8988T (cell line): Measurements from ENCODE around the gene ANK2.
"Not testable (repeated sequence)": the region's sequence is repeated elsewhere in the genome, so short reads cannot be mapped to it uniquely, and the experiment has no call there.

Experiments
- DNase-seq: peaks from one replicate; pipeline ENCODE4 v3.0.0; 2011

ANK2 gene

DNA sequence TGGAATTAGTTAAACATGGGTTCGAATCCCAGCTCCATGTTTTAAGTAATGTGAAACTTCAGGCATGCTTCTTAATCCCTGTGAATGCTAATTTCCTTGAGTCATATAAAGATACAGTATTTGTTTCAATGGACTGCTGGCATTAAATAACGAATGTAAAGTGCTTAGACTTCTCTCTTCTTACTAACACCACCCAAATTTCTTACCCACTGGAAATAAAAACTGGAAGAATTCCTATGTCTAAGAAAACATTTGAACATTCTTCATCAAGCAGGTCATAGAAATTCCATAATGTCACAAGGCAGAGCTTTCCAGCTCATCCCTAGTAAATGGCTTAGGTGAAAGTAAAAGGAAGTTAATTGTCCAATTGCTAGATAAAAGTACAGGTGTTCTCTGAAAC lies 172.5 kb downstream of the ANK2 start:
- no peak for DNase-seq

DNA sequence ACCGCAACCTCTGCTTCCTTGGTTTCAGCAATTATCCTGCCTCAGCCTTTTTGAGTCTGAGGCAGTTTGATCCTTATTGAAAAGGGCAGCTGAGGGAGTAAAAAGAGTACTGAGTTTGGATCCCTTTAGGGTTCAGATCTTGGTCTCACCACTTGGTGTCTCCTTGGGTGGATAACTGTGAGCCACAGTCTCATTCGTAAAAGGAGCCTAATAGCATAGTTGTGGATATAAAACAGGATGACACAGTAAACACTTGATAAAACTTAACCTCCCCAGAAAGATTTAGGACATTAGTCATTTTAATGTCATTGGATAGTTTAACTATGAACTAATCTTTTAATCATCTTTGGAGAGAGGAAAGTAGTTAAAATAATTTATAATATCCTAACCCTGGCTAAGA lies 173.0 kb downstream of the ANK2 start:
- DNase-seq, result no peak

DNA sequence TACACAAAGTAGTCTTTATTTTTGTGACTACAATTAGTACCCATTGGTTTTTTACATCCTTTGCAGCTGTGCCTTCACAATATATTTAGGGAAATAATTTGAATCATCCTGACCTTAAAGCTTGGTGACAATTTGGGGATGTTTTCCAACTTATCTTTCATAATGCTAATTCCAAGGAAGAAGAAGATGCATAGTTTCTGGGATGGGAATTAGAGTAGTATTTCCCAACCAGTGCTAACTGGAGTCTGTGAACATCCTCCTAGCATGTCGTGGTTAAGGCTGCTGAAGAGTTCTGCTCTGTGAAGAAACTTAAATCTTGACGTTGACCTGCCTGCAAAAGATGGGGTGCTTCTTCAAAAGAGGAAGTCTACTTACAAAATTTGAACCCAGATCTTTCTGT lies 173.5 kb downstream of the ANK2 start:
- no peak for DNase-seq

DNA sequence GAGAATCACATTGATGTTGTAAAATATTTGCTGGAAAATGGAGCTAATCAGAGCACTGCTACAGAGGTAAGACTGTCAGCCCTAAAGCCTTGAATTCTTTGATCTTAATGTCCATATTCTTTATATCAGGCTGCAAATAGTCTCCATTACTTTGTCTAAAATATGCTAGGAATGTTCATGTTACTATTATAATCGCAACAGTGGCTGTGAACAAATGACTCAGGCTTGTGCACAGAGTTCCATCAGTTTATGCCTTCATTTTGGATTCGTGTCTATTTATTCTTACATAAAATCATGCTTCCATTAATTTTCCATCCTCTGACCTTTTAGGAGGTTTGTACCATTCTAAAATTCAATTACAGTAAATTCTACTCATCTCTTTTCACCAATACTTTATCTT lies 182.7 kb downstream of the ANK2 start:
- no peak for DNase-seq

DNA sequence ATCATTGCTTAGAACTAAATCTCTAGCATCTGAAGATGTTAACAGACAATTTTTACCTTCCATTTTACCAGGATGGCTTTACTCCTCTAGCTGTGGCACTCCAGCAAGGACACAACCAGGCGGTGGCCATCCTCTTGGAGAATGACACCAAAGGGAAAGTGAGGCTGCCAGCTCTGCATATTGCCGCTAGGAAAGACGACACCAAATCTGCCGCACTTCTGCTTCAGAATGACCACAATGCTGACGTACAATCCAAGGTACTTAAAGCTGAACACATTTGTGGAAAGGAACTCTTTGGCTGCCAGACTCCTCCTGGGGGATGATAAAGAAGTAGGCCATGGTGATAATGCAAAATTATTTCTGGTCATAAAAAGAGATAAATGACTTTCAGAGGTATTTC lies 187.5 kb downstream of the ANK2 start:
- no peak for DNase-seq

DNA sequence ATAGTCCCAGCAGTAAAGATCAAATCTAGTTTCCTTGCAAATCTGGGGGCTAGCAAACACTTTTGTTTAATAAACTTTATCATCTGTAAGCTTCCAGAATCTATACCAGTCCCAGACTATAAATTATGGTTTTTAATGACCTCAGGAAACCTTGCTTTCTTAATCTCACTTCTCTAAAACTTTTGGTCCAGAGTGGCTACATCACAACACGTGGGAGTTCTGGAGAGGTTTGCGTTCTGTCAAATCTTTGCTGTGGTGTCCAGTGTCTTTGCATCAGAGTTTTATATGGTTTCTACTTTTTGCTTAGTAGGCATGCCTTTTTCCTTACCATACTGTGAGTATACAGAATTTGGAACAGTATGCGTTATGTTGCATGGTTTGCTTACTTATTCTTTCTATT lies 193.9 kb downstream of the ANK2 start:
- DNase-seq, result no peak

DNA sequence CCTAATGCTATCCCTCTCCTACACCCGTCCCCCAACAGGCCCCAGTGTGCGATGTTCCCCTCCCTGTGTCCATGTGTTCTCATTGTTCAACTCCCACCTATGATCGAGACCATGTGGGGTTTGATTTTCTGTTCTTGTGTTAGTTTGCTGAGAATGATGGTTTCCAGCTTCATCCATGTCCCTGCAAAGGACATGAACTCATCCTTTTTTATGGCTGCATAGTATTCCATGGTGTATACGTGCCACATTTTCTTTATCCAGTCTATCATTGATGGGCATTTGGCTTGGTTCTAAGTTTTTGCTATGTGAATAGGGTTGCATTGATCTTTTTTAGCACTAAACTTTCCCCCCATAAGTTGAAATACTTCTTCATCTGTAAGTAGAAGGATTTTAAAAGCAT lies 195.3 kb downstream of the ANK2 start:
- DNase-seq, result not testable (repeated sequence)

DNA sequence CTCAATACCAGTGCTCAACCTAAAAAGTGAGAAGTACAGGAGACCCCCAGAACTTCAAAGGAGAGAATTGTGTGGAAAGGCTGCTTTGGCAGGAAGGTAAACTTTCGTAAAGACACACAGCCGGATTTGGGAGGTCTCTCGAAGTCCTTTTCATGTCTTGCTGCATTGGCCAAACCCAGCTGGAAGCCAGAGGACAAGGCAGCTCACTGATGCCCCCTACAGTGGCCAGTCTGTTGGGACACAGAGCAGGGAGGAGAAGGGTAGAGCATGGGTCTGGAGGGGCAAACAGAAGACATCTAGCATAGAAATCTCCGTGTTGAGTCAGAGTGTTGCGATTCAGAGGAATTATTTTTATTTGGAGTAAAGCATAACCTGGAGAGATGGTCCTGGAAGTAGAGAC lies 198.9 kb downstream of the ANK2 start:
- no peak for DNase-seq

DNA sequence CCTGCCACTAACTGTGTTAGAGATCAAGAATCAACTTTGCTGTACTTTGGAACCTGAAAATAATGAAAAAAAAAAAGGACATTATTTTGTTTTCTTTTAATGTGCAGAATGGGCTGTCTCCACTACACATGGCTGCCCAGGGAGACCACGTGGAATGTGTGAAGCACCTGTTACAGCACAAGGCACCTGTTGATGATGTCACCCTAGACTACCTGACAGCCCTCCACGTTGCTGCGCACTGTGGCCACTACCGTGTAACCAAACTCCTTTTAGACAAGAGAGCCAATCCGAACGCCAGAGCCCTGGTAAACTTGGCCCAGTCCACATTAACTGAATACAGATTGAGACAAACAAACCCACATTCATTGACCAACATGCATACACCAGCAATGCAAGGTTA lies 206.2 kb downstream of the ANK2 start:
- DNase-seq, result no peak

DNA sequence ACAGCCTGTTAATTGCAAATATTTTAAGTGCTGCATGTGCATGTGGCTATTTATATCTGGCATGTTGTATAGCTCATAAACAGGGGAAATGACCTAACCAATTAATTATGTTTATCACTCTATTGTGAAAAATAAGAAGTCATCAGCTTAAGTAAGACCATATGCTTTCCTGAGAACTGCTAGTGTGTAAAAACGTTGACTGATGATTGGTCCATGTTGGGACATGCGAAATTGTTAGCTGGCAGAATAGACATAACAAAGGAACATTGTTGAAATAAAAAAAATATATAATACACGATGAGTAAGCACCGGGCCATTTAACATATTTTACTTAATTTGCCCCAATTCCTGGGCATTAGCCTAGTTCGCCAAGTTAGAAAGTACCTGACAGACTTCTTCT lies 207.5 kb downstream of the ANK2 start:
- DNase-seq, result no peak

DNA sequence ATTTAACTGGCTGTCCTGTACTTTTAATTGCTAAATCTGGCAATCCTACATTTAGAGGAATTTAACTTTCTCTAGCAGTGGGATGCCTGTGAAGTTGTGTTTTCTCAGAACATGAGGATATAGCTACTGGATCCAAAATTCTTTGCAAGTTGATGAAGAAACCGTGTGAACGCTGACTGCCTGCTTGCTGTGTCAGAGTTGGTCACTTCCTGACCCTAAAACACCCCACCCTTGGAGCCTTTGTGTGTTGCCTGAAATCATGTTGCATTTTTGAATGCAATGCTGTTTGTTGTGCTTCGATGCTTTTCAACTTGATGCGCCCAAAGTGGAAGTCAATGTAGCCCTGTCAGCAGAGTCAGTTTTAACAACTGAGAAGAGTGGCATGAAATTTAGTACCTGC lies 211.2 kb downstream of the ANK2 start:
- DNase-seq, result no peak

DNA sequence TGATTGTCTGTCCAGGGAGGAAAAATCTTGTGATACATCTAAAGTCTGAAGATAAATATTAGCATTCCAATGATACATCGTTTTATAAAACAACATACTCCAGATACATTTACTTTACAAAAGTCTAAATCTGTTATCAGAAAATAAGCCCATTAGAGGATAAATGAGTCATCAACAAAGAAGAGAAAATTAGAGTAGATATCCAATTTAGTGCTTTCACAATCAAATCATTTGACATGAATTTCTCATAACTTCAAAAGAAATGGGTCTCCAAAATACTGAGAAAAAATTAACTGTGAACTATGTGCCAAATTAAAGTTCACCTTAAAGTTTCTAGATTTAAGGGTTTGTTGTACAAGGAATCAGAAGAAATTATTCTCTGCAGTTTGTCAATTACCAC lies 213.8 kb downstream of the ANK2 start:
- no peak for DNase-seq

DNA sequence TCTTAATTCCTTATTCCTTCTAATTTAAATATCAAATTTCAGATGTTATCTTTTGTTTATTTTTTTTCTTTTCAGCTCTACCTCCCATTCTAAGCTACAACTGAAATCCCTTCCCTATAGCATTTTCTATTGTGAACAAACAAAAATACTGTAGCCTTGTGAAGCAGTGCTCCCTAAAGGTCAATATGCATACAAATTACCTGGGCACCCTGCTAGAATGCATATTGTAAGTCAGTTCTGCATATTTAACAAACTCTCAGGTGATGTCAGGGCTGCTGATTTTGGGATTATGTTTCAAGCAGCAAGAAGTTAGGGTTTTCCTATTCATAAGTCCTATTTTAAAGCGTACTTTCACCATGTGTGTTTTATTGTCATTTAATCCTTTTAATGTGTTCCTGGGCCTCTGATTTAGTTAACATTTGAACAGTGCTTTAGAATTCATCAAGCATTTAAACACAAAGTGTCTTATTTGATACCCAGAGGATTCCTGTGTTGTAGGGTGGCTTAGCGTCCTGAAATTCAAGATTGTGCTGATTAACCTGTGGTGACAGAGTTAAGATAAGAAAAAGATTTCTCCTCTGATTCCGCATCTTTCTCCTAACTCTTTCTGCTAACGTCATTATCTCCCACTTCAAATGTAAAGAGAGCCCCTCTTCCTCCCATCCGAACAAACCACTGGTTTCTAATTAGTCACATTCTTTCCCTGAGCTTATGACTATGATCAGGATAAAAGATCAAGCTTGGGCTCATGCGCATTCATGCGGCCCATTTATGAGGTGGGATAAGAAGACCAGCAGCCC lies 221.3 kb downstream of the ANK2 start:
- no peak for DNase-seq

DNA sequence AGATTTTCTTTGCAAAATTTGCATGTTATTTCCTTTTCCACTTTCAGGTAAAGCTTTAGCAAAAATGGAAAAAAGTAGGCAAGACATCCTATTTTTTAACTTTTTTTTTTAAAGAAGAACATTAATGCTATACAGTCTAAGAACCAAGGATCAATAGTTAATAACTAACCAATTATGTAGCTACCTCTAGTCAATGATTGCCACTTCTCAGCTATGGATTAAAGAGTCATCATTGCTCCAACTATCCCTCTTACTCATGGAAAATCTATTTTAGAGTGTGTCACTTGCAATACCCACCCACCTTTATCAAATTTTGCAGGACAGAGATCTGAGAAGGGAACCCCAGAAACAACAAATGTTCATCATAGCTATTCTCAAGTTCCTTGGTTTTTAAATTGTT lies 223.1 kb downstream of the ANK2 start:
- DNase-seq, result no peak

DNA sequence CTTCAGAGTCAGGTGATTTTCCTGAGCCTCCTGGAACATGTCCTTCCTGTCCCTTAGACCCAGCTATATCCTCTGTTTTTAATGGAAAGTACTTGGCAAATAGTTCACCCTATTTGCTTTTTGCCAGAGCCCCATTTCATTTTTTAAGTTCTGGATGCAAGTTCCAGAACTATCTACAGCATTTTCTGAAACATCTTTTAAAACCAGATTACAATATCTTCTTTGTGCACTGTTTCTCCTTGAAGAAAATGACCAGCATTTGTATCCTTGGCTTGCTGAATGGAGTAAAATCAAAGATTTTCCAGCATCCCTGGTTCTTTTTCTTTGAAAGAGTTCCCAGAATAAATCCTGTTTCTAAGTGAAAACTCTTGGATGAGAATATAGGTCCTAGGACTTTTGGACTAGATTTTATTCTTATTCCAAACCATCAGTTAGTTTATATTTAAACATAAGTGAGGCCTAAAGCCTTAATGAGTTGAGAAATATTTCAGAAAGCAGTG lies 224.3 kb downstream of the ANK2 start:
- no peak for DNase-seq

DNA sequence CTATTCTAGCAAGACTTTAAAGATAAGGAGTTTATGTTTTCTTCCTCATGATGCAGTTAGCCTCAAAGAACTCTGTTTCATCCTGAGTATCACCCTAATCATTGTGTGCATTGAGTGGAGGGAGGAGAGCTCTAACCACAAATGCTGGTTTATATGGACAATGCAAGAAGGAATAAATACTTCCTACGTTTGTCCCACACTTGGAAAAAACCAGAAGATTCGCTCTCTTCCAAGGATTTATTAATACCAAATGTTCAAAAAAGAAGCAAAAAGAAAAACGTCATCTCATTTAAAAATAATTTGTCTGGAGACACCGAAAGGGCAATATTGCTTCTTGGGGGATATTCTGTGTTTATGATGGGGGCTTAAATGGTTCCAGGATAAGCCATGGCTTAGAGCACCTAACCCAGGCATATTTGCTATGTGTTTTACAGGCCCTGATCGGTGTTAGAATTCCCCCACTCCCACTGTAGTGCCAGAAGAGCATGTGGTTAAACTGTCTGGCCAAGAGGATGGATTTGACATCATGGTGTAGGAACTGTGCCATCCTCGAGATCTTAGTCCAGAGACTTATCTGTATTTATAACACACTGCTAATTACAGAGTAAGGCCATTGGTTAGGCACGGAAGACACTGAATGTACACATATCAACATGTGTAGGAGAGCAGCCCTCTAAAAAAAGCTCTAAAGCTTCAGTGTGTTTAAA lies 227.2 kb downstream of the ANK2 start:
- DNase-seq, result no peak

DNA sequence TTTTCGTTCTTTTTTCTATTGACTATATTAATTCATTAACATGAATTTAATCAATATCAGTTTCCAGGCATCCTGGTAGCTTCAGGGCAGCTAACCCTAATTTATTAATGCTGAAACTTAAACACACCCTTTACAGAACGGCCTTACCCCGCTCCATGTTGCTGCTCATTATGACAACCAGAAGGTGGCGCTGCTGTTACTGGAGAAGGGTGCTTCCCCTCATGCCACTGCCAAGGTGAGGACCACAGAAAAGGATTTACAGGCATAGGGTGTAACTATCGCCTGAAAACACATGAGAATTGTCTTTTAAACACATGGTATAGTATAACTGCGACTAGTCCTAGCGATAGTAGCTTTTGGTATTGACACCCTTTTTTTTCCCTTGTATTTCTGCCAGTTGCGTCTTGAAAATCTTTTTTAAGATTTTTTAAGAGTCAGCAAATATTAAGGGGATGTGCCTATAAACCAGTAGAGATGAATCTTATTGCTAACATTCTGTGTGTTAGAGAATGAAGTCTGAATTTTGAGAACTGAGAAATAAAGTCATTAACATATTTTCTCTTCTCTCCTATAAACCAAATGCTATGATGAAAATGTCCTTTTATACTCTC lies 229.0 kb downstream of the ANK2 start:
- DNase-seq, result peak; percentile 15

DNA sequence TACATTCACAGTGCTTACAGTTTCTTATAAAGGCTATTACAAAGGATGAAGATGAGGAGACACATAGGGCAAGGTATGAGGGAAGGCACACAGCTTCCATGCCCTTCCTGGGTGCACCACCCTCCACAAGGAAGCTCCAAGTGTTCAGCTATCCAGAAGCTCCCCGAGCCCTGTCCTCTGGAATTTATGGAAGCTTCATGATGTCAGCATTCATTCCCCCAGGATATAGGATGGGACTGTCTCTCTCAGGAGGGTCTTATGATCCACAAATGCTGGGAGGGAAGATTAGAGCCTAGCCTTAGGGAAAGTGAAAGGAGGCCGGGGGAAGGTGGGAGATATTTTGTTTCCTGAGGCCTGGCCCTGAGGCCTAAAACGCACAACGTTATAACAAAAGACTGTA lies 236.0 kb downstream of the ANK2 start:
- DNase-seq, result no peak

DNA sequence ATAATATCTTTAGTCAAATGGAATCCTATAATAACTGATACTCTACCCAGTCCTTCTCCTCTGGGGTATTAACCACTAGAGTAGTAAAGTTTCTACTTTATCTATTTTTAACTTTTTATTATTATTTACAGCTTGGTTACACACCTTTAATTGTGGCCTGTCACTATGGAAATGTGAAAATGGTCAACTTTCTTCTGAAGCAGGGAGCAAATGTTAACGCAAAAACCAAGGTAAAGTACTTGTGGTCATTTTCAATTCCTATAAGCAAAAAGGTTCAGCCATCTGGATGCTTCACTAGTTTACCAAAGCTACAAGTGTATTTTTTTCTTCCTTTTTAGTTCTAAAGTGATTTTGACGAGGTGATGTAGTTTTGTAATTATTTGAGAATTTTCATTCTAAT lies 238.8 kb downstream of the ANK2 start:
- DNase-seq, result no peak

DNA sequence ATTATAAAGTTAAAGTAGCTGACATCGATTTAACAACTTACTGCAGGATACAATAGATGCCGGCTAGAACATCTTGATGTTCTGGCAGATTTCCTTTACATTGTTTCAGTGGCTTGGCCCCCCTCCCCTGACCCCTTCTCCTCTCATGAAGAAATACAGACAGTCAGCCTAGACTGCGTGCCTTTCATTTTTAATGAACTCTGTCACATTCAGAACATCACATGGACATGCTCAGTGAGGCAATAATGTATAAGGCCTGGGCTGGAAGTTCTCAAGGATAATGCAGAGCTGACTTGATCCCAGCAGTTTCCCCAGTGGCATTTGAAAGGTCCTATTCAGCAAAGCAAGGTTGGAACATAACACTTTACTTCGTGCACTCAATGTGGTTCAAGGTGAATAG lies 239.2 kb downstream of the ANK2 start:
- no peak for DNase-seq

DNA sequence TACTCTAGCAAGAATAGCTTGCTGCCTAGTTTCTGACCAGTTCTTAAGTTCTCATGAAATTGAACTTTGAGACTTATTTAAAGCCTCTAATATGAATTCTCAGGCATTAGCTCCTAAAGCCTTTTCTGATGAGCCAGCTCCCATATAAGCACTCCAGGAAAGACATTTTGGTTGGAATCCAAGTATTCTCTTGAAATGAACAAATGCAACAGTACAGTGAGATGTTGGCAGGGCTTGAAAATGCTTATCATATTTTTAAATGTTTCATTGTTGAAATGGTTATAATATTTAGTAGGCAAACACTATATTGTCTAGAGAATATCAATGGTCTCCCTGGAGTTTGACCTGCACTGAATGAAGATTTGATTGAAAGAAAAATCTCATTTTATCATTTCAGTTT lies 240.3 kb downstream of the ANK2 start:
- DNase-seq, result no peak

DNA sequence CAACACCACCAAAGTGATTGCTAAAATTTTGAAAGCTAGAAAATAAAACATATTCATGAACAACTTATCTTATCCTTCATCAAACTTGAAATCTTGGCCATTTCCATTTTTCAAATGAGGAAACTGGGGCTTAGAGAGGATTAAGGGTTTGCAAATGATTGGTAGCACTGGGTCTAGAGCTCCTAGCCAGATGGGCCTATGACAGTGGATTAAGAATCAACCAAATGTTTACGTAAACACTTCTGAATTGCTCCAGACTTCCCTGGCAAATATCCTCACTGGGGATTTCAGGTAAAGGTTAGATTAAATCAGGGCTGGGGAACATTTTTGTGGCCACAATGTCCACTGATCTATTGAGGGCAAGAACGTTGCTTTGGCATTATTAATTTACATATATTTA lies 241.2 kb downstream of the ANK2 start:
- DNase-seq, result no peak

DNA sequence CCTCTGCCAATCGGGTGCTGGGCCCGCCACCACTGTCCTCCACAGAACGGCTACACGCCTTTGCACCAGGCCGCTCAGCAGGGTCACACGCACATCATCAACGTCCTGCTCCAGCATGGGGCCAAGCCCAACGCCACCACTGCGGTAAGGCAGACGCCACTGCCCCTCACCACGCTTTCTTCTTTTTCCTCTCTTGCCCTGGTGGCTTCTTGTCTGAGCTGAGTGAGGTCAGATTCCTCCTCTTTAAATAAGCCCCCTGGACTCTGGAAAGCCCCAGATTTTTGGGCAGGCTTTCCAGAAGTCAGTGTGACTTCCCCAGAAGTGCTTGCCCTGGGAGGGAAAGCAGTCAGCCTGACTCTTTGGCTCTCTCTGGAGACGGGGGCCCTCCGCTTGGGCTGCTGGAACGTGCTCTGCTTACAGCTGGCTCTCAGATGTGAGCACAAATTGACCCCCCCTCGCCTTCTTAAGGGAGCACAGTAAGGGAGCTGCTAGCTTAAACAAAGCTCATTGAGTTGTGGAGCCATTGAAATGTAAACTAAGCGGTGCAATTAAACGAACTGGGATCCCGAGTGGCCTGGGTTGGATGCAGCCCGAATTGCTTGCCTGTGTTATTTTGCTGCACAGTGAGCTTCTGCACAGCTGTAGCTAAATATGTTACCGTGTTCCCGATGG lies 243.1 kb downstream of the ANK2 start:
- no peak for DNase-seq
